Natural killer cell (primary cell): Measurements from ENCODE around the gene UBE2C. TPM values are rescaled to one million over a fixed set of nuclear protein-coding genes. Genes with fewer than 3 reads are reported as not detected.

Experiments used
- ATAC-seq, 3 donors: fragments of 150-1000 bp in 2 of 3; fragments of 200-7000 bp in 1 of 3; cut with Tn5 transposase; 1 replicate in 1 of 3; 2 replicates in 2 of 3; pipeline ENCODE4 v1.10.0; 2021; ENCODE audit warnings: mild to moderate bottlenecking in 2 of 3, moderate library complexity in 2 of 3
- DNase-seq, 2 donors: peaks; one replicate each; pipeline versions ENCODE4 v3.0.0 to v3.0.0-alpha.2; 2013 to 2021; ENCODE audit warnings: mixed read lengths in 1 of 2
- H3K27ac ChIP-seq: one replicate; pipeline ENCODE4 v1.5.1; 2013; ENCODE audit warnings: mild to moderate bottlenecking, low read length
- H3K27me3 ChIP-seq: one replicate; pipeline ENCODE4 v1.6.1; 2013; ENCODE audit warnings: low read length; ENCODE audit not compliant: control insufficient read depth, insufficient read depth
- H3K36me3 ChIP-seq: one replicate; pipeline ENCODE4 v1.6.1; 2013; ENCODE audit warnings: low read length; ENCODE audit not compliant: control insufficient read depth, insufficient read depth
- H3K4me1 ChIP-seq: one replicate; pipeline ENCODE4 v1.6.1; 2013; ENCODE audit warnings: low read length; ENCODE audit not compliant: control insufficient read depth, insufficient read depth
- H3K4me3 ChIP-seq: one replicate; pipeline ENCODE4 v1.5.1; 2013; ENCODE audit warnings: low read length
- H3K9me3 ChIP-seq: one replicate; pipeline ENCODE4 v1.6.1; 2013; ENCODE audit warnings: low read length; ENCODE audit not compliant: control insufficient read depth, insufficient read depth
- H3K27ac Mint-ChIP-seq, 2 donors: one replicate each; pipeline ENCODE4 v1.8.0; 2022; ENCODE audit warnings: mild to moderate bottlenecking in 2 of 2, mixed read lengths in 2 of 2, moderate library complexity in 1 of 2
- H3K27me3 Mint-ChIP-seq, 2 donors: one replicate each; pipeline ENCODE4 v1.8.0; 2022; ENCODE audit warnings: low read depth in 2 of 2, mixed read lengths in 2 of 2
- H3K36me3 Mint-ChIP-seq: one replicate; pipeline ENCODE4 v1.8.0; 2022; ENCODE audit warnings: mixed read lengths
- H3K4me1 Mint-ChIP-seq, 2 donors: one replicate each; pipeline ENCODE4 v1.8.0; 2022; ENCODE audit warnings: mixed read lengths in 2 of 2
- H3K4me3 Mint-ChIP-seq: one replicate; pipeline ENCODE4 v1.8.0; 2022; ENCODE audit warnings: mild to moderate bottlenecking, moderate library complexity, mixed read lengths
- H3K9me3 Mint-ChIP-seq, 2 donors: one replicate each; pipeline ENCODE4 v1.8.0; 2022; ENCODE audit warnings: mixed read lengths in 2 of 2
- CTCF ChIP-seq: fragments of 200-600 bp; IDR thresholded peaks from one replicate; pipeline ENCODE4 v1.8.0; 2022; ENCODE audit warnings: antibody characterized with exemption
- WGBS: methylation state at CpG from one replicate; pipeline ENCODE4 v1.1.7; 2013; ENCODE audit warnings: missing lambda C conversion rate; ENCODE audit not compliant: insufficient coverage; 5-methylcytosine and 5-hydroxymethylcytosine counted together
- intact Hi-C: fragments of 100-400 bp; cut with micrococcal nuclease; formaldehyde crosslinking; loops from one replicate; pipeline ENCODE4 v1.14.2; 2022
- total RNA-seq, 4 donors: library from RNA; stranded (reverse); fragments of 120-200 nt in 1 of 4; gene quantifications; one replicate each; pipeline versions ENCODE4 v1.2.3 to v1.2.4, GENCODE V29; 2013 to 2022

Gene UBE2C
- total RNA-seq, 3 donors from 2014 or later (not counting 1 experiment from before 2014, with no cell fraction given) = 0.54 to 3.2 TPM; not detected in 1

GRCh38 chr20:45841407-45842129, 29.1 kb downstream of the UBE2C start:
- Mint-ChIP-seq H3K27ac (peak overlapping the region; percentile 61 to 70), H3K4me3 (no peak overlapping the region), H3K27me3 (no peaks in the 10 kb centered on the region), H3K36me3 (no peaks in the 10 kb centered on the region), H3K9me3 (no peaks in the 10 kb centered on the region), H3K4me1 (peaks cover 11 to 18% of the 10 kb centered on the region in 2 donors)
- no peaks in the 10 kb centered on the region for H3K9me3 ChIP-seq
- peak overlapping the region; percentile 22 for H3K27ac ChIP-seq
- peaks cover 11% of the 10 kb centered on the region for H3K4me1 ChIP-seq
- no peak for ATAC-seq
- intact Hi-C loops = no loop called here
- peaks cover 41% of the 10 kb centered on the region for H3K36me3 ChIP-seq
- no peak for TF ChIP-seq CTCF
- 95% methylated on average over 8 of the region's 10 CpGs for WGBS
- H3K27me3 ChIP-seq = no peaks in the 10 kb centered on the region
- no peak for DNase-seq
- no peak overlapping the region for H3K4me3 ChIP-seq

- Histone ChIP-seq H3K27ac (peak overlapping the region; percentile 49), H3K4me3 (no peak overlapping the region), H3K36me3 (peaks cover 43% of the 10 kb centered on the region), H3K9me3 (no peaks in the 10 kb centered on the region), H3K4me1 (peaks cover 11% of the 10 kb centered on the region), H3K27me3 (no peaks in the 10 kb centered on the region)
- no peak overlapping the region for H3K4me3 Mint-ChIP-seq
- peaks cover 11 to 18% of the 10 kb centered on the region in 2 donors for H3K4me1 Mint-ChIP-seq
- DNase-seq (no peak), ATAC-seq (peak; percentile 76 to 97 (median 91))
- peak overlapping the region; percentile 61 to 70 for H3K27ac Mint-ChIP-seq
- no peaks in the 10 kb centered on the region for H3K27me3 Mint-ChIP-seq
- intact Hi-C loops = no loop called here
- 17% methylated on average over 5 of the region's 5 CpGs for WGBS
- no peaks in the 10 kb centered on the region for H3K36me3 Mint-ChIP-seq
- no peaks in the 10 kb centered on the region for H3K9me3 Mint-ChIP-seq
- TF ChIP-seq CTCF = no peak
These were observed 29.8 kb downstream of the UBE2C start for GRCh38 chr20:45842169-45842812.

GRCh38 chr20:45843506-45843905, 31.1 kb downstream of the UBE2C start:
- over 99% methylated on average over 12 of the region's 14 CpGs for WGBS
- H3K4me3 Mint-ChIP-seq = no peak overlapping the region
- Histone ChIP-seq H3K36me3 (peaks cover 50% of the 10 kb centered on the region), H3K9me3 (no peaks in the 10 kb centered on the region), H3K27me3 (no peaks in the 10 kb centered on the region), H3K4me1 (peaks cover 11% of the 10 kb centered on the region), H3K27ac (no peak overlapping the region), H3K4me3 (no peak overlapping the region)
- H3K4me1 Mint-ChIP-seq = peaks cover 11 to 20% of the 10 kb centered on the region in 2 donors
- no peak for TF ChIP-seq CTCF
- no peaks in the 10 kb centered on the region for H3K36me3 Mint-ChIP-seq
- intact Hi-C loops = no loop called here
- H3K27me3 Mint-ChIP-seq = no peaks in the 10 kb centered on the region
- no peak for ATAC-seq
- DNase-seq = no peak
- no peaks in the 10 kb centered on the region for H3K9me3 Mint-ChIP-seq
- peak overlapping the region in 1 of 2 donors; percentile 61 for H3K27ac Mint-ChIP-seq
